Hepatocyte (in vitro differentiated cells): ENCODE data around the gene DKK3. TPM values are rescaled to one million over a fixed set of nuclear protein-coding genes. Genes with fewer than 3 reads are reported as not detected.

ENCODE experiments used
- DNase-seq: peaks from one replicate; pipeline ENCODE4 v3.0.0-alpha.2; 2016; ENCODE audit warnings: low spot score
- H2AFZ ChIP-seq: fragments of 200-600 bp; sonication (generic); 2 replicates; pipeline ENCODE4 v1.6.0; 2016; ENCODE audit warnings: antibody characterized with exemption, mild to moderate bottlenecking
- H3K27ac ChIP-seq: fragments of 200-600 bp; sonication (generic); 2 replicates; pipeline ENCODE4 v1.5.1; 2016; ENCODE audit warnings: mild to moderate bottlenecking
- H3K27me3 ChIP-seq: fragments of 200-600 bp; sonication (generic); 2 replicates; pipeline ENCODE4 v1.6.1; 2016
- H3K36me3 ChIP-seq: fragments of 200-600 bp; sonication (generic); replicated peaks from 2 replicates; pipeline ENCODE4 v1.5.1; 2016; ENCODE audit warnings: low read depth; ENCODE audit not compliant: insufficient read depth
- H3K4me1 ChIP-seq: fragments of 200-600 bp; sonication (generic); 2 replicates; pipeline ENCODE4 v1.5.1; 2016; ENCODE audit warnings: mild to moderate bottlenecking, moderate library complexity; ENCODE audit not compliant: insufficient read depth
- H3K4me2 ChIP-seq: fragments of 200-600 bp; sonication (generic); 2 replicates; pipeline ENCODE4 v1.6.0; 2016
- H3K4me3 ChIP-seq: fragments of 200-600 bp; sonication (generic); 2 replicates; pipeline ENCODE4 v1.5.1; 2016; ENCODE audit warnings: mild to moderate bottlenecking
- H3K79me2 ChIP-seq: fragments of 200-600 bp; sonication (generic); 2 replicates; pipeline ENCODE4 v1.6.0; 2017; ENCODE audit warnings: mild to moderate bottlenecking
- H3K9me2 ChIP-seq: fragments of 200-600 bp; sonication (generic); replicated peaks from 2 replicates; pipeline ENCODE4 v1.6.0; 2017; ENCODE audit warnings: mild to moderate bottlenecking; ENCODE audit not compliant: insufficient read depth
- H3K9me3 ChIP-seq: fragments of 200-600 bp; sonication (generic); 2 replicates; pipeline ENCODE4 v1.5.1; 2016; ENCODE audit warnings: low read depth, mild to moderate bottlenecking
- H4K20me1 ChIP-seq: fragments of 200-600 bp; sonication (generic); 2 replicates; pipeline ENCODE4 v1.6.0; 2016; ENCODE audit warnings: mild to moderate bottlenecking; ENCODE audit not compliant: insufficient read depth, poor library complexity, severe bottlenecking
- EZH2 ChIP-seq: fragments of 200-600 bp; sonication (generic); IDR thresholded peaks from 2 replicates; pipeline ENCODE4 v1.6.1; 2016; ENCODE audit warnings: antibody characterized with exemption, mild to moderate bottlenecking, borderline replicate concordance
- EZH2phosphoT487 ChIP-seq: fragments of 200-600 bp; sonication (generic); IDR thresholded peaks from one replicate; pipeline ENCODE4 v1.6.1; 2018; ENCODE audit warnings: antibody characterized with exemption, mild to moderate bottlenecking, low read depth, moderate library complexity; ENCODE audit not compliant: unreplicated experiment, severe bottlenecking
- WGBS: methylation state at CpG from one replicate; pipeline ENCODE4 v1.1.6; 2016; ENCODE audit warnings: low lambda C conversion rate; ENCODE audit errors: missing lambda C conversion rate; 5-methylcytosine and 5-hydroxymethylcytosine counted together
- polyA plus RNA-seq: library from polyadenylated mRNA; unstranded; fragments of >200 nt; fragmentation: Nextera tagmentation; extraction: Ambion mirVana; gene quantifications from 2 replicates; pipeline ENCODE4 v1.2.1, GENCODE V29; 2016
- total RNA-seq: library from RNA; depleted of rRNA; stranded (reverse); fragments of >200 nt; gene quantifications from 2 replicates; pipeline ENCODE4 v1.2.3, GENCODE V29; 2014
- TF ChIP-seq, protein P1 (sequence below): fragments of 200-600 bp; sonication (generic); IDR thresholded peaks from 2 replicates; pipeline ENCODE4 v1.5.1; 2016; ENCODE audit warnings: antibody characterized with exemption, mild to moderate bottlenecking; ENCODE audit not compliant: poor library complexity

The DKK3 gene
- total and polyA plus RNA-seq, 2 experiments from 2014 or later = 64.3 to 71.3 TPM

DNA sequence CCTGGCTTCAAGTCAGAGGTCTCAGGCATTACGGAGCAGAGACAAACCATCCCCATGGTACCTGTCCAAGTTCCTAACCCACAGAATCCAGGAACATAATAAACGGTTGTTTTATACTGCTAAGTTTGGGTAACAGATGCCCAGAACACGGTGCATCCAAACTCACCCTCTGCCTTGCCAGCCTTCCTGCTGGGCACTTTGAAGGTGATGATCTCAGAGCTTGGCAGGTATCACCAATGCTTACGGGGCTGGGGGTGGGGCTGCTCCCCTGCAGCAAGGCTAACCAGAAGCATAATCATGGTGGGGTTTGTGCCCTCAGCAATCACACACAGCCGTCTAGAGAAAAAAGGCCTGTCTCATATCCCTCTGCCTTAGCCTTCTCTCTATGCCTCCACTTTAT is 27.1 kb downstream of the DKK3 start:
- WGBS = 94% methylated on average over 5 of the region's 5 CpGs
- Histone ChIP-seq H4K20me1 (no peaks in the 10 kb centered on the region), H3K4me3 (no peak overlapping the region), H3K9me3 (no peaks in the 10 kb centered on the region), H3K27ac (no peak overlapping the region), H2AFZ (no peak overlapping the region), H3K36me3 (no peaks in the 10 kb centered on the region), H3K4me2 (no peak overlapping the region), H3K27me3 (no peaks in the 10 kb centered on the region), H3K9me2 (no peaks in the 10 kb centered on the region), H3K79me2 (no peaks in the 10 kb centered on the region), H3K4me1 (peaks cover 31% of the 10 kb centered on the region)
- TF ChIP-seq EZH2phosphoT487 (no peak), EZH2 (no peak)
- TF ChIP-seq, protein P1, sequence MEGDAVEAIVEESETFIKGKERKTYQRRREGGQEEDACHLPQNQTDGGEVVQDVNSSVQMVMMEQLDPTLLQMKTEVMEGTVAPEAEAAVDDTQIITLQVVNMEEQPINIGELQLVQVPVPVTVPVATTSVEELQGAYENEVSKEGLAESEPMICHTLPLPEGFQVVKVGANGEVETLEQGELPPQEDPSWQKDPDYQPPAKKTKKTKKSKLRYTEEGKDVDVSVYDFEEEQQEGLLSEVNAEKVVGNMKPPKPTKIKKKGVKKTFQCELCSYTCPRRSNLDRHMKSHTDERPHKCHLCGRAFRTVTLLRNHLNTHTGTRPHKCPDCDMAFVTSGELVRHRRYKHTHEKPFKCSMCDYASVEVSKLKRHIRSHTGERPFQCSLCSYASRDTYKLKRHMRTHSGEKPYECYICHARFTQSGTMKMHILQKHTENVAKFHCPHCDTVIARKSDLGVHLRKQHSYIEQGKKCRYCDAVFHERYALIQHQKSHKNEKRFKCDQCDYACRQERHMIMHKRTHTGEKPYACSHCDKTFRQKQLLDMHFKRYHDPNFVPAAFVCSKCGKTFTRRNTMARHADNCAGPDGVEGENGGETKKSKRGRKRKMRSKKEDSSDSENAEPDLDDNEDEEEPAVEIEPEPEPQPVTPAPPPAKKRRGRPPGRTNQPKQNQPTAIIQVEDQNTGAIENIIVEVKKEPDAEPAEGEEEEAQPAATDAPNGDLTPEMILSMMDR = no peak
- DNase-seq = no peak

DNA sequence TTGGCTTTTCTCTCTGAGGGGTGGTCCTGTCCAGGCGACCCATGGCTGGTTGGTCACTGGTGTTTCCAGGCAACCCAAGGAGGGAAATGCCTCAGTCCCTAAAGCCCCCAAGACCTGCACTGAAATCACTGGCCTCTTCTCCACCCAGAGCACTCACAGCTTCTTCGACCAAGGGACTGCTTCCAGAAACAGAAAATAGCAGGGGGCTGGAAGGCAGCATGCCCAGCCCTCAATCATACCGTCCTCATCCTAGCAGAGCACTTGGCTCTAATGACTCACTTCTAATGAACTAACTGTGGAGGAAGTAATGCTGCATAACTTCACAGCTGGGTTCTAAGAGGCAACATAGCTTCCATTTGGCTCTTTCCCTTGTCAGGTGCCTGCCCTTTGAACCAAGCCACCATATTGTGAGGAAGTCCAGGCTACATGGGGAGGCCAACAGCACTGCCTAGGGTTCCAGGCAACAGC is 27.6 kb downstream of the DKK3 start:
- Histone ChIP-seq H3K4me1 (peaks cover 35% of the 10 kb centered on the region), H3K9me3 (no peaks in the 10 kb centered on the region), H3K9me2 (no peaks in the 10 kb centered on the region), H3K79me2 (no peaks in the 10 kb centered on the region), H2AFZ (no peak overlapping the region), H3K27me3 (no peaks in the 10 kb centered on the region), H3K36me3 (no peaks in the 10 kb centered on the region), H4K20me1 (no peaks in the 10 kb centered on the region), H3K27ac (peak overlapping the region; percentile 94), H3K4me2 (no peak overlapping the region), H3K4me3 (no peak overlapping the region)
- no peak for DNase-seq
- WGBS = 90% methylated on average over 3 of the region's 3 CpGs
- TF ChIP-seq, protein P1 = no peak
- TF ChIP-seq EZH2 (no peak), EZH2phosphoT487 (no peak)

DNA sequence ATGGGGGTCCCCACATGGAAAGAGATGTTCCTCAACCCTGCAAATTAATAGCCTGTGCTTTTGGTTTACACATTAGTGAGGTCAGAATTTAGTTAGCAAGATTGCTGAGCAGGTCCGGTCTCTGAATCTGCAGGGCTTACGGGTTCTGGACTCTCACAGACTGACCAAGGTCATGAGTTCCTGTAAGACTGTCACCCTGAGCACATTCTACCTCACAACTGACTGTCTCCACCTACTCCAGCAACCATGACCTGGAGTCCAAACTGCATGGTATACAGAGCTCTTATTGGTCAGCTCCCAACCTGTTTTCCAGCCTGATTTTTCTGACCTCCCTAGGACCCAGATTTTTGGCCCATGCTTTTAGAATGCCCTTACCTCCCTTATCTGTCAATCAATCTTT is 28.2 kb downstream of the DKK3 start:
- Histone ChIP-seq H3K27ac (peak overlapping the region; percentile 94), H3K36me3 (no peaks in the 10 kb centered on the region), H3K27me3 (no peaks in the 10 kb centered on the region), H2AFZ (no peak overlapping the region), H4K20me1 (no peaks in the 10 kb centered on the region), H3K79me2 (no peaks in the 10 kb centered on the region), H3K9me2 (no peaks in the 10 kb centered on the region), H3K9me3 (no peaks in the 10 kb centered on the region), H3K4me2 (no peak overlapping the region), H3K4me3 (no peak overlapping the region), H3K4me1 (peaks cover 35% of the 10 kb centered on the region)
- no peak for DNase-seq
- WGBS = 82% methylated on average over 2 of the region's 2 CpGs
- TF ChIP-seq EZH2phosphoT487 (no peak), EZH2 (no peak)
- TF ChIP-seq, protein P1 = no peak
